ENCODE results near the gene BUB1B. TPM values are rescaled to one million over a fixed set of nuclear protein-coding genes. Genes with fewer than 3 reads are reported as not detected.

The BUB1B gene
- total RNA-seq, 6 experiments from 2014 or later, result 11.5 to 38.1 (median 29.6) TPM

DNA sequence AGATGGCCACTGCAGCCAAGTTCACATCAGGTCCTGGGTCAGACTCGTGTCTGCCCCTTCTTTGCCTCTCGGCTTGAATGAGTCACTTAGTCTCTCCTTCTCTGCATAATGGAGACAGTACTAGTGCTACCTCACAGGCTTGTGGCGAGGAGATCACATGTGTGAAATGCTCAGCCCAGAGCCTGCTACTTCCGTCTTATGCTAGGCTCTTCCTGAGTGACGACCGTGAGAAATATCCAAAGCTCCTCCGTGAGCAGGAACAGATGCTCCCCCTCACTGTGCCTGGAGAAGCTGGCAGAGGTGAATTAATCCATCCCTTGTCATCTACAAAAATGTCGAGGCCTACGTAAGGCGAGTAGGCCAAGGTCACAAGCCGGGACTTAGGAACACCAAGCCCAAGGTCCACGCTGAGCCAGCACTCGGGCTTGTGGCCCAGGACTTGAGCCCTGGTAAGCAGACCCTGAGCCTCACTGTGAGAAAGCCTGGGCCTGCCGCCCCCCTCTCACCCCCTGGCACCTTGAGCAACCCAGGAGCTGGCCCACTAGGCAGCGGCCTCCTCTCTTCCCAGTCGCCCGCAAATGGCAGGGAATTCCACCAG lies 95.9 kb downstream of the BUB1B start:
- H3K36me3 Mint-ChIP-seq (ENCODE audit: low read depth), result no peaks in the 10 kb centered on the region

DNA sequence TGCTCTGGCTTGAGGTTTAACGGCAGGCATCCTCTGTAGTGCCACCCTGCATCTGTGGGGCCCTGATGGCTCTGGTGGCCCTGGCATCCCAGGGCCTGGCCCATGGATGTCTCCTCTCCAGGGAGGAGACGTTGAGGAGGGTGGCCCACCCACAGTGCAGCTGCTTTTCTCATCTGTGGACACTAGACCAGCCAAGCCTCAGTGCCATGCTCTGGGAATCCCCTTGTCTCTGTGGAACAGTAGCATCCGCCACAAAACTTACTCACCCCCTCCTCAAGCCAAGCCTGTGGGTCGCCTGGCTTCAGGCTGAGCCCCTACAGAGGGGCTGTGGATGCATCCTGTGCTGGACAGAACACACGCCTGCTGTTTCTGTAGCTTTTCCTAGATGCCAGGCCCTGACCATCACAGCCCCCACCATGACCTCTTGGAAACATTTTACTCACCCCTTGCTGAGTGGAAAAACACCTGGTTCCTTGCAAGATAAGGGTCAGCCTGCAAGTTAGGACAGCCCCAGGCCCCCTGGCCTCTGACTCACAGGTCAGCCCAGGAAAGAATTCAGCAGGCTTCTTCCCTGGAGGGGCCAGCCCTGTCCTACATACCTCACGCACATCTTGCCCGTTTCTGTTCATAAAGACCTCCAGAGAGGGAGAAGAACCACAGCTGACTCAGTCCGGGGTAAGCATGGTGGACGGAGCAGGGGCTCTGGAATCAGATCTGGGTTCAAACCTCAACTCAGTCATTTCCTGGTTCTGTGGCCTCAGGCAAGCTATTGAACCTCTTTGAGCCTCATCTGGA lies 97.0 kb downstream of the BUB1B start:
- Mint-ChIP-seq H3K9me3 (no peaks in the 10 kb centered on the region), H3K4me3 (no peak overlapping the region), H3K27ac (no peak overlapping the region), H3K36me3 (ENCODE audit: low read depth) (no peaks in the 10 kb centered on the region), H3K27me3 (ENCODE audit: insufficient read depth) (peaks cover 24% of the 10 kb centered on the region), H3K4me1 (ENCODE audit: low read depth) (peaks cover 28% of the 10 kb centered on the region)
- TF ChIP-seq, protein P1, sequence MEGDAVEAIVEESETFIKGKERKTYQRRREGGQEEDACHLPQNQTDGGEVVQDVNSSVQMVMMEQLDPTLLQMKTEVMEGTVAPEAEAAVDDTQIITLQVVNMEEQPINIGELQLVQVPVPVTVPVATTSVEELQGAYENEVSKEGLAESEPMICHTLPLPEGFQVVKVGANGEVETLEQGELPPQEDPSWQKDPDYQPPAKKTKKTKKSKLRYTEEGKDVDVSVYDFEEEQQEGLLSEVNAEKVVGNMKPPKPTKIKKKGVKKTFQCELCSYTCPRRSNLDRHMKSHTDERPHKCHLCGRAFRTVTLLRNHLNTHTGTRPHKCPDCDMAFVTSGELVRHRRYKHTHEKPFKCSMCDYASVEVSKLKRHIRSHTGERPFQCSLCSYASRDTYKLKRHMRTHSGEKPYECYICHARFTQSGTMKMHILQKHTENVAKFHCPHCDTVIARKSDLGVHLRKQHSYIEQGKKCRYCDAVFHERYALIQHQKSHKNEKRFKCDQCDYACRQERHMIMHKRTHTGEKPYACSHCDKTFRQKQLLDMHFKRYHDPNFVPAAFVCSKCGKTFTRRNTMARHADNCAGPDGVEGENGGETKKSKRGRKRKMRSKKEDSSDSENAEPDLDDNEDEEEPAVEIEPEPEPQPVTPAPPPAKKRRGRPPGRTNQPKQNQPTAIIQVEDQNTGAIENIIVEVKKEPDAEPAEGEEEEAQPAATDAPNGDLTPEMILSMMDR (IDR thresholded peaks at IDR 0.05), result no peak
- peak; percentile 29 for DNase-seq

More for the DNA sequence above, 95.9 kb downstream of the BUB1B start:
- H3K27me3 Mint-ChIP-seq (ENCODE audit: insufficient read depth), result peaks cover 25% of the 10 kb centered on the region
- TF ChIP-seq, protein P1 (IDR thresholded peaks at IDR 0.05), result no peak
- DNase-seq, result no peak
- no peak overlapping the region for H3K4me3 Mint-ChIP-seq
- H3K4me1 Mint-ChIP-seq (ENCODE audit: low read depth), result peaks cover 23% of the 10 kb centered on the region
- no peak overlapping the region for H3K27ac Mint-ChIP-seq
- H3K9me3 Mint-ChIP-seq, result no peaks in the 10 kb centered on the region

DNA sequence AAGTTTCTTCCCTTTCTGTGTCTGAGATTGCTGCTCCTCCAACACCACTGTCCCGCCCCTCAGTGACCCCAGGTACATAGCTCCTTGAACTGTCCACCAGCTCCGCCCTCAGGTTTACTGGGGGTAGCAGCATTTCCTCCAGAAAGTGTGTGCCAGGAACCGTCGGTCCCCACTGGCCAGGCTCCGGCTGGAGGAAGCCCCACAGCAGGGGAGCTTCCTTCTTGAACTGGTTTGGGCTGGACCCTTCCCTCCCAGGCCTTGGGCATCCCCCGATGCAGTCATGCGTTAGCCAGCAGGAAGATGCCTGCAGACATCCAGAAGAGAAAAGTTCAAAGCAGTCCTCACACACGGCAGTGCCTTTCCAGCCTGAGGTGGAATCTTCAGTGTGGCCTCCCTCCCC lies 97.7 kb downstream of the BUB1B start:
- Mint-ChIP-seq H3K4me3 (no peak overlapping the region), H3K9me3 (no peaks in the 10 kb centered on the region), H3K27ac (no peak overlapping the region), H3K27me3 (ENCODE audit: insufficient read depth) (peaks cover 19% of the 10 kb centered on the region), H3K36me3 (ENCODE audit: low read depth) (no peaks in the 10 kb centered on the region), H3K4me1 (ENCODE audit: low read depth) (peaks cover 35% of the 10 kb centered on the region)
- no peak for DNase-seq
- TF ChIP-seq, protein P1 (IDR thresholded peaks at IDR 0.05), result no peak

DNA sequence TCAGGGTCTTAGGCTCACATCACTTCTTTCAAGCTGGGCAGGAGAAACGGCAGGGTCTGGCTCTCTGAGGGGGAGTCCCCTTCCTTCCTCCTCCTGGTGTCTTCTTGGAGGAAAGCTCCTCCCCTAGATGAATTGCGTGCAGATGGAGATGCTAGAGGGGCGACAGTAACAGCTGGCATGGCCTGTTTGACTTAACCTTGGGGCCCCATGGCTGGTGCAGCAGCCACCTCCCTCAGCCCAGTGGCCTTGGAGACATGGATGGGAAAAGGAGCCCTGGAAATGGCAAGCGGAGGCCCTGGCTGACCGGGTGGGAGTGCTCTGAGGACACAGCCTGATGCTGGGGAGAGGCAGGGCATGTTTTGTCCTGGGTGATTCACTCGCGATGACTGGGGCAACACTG lies 98.2 kb downstream of the BUB1B start:
- H3K36me3 Mint-ChIP-seq (ENCODE audit: low read depth), result no peaks in the 10 kb centered on the region
- DNase-seq, result no peak
- H3K4me3 Mint-ChIP-seq, result no peak overlapping the region
- H3K9me3 Mint-ChIP-seq, result no peaks in the 10 kb centered on the region
- H3K27me3 Mint-ChIP-seq (ENCODE audit: insufficient read depth), result peaks cover 14% of the 10 kb centered on the region
- TF ChIP-seq, protein P1 (IDR thresholded peaks at IDR 0.05), result no peak
- no peak overlapping the region for H3K27ac Mint-ChIP-seq
- peaks cover 37% of the 10 kb centered on the region for H3K4me1 Mint-ChIP-seq (ENCODE audit: low read depth)

DNA sequence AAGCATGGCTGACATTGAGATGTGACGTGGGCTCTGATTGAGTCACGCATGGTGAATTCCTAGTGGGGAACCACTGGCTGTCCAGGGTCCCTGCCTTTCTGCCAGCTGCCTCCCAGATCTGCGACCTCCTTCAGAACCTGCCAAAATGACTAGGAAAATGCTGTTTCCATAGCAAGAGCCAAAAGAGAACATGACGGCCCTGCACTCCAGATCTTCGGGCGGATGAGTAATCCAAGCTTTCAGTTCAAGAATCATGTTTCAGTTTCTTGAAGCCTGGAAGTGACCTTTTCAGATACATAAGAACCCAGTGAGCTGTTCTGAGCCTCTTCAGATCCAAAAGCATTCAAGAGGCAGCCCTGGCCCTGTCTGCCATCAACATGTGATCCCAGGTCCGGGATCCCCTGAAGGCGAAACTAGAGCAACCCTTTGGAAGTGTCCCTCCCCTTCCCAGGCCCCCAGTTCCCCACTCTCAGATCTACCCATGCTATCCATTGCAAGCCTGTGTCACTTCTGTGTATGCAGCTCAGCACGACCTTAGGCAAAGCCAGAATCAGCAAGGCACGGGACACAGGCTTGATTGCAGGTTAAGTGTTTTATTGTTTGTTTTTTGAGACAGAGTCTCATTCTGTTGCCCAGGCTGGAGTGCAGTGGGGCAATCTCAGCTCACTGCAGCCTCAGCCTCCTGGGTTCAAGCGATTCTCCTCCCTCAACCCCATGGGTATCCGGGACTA lies 102.3 kb downstream of the BUB1B start:
- Mint-ChIP-seq H3K4me1 (ENCODE audit: low read depth) (peaks cover 34% of the 10 kb centered on the region), H3K27ac (peak overlapping the region; percentile 75), H3K27me3 (ENCODE audit: insufficient read depth) (peaks cover 6% of the 10 kb centered on the region; the same call in 1 of the 2 replicates), H3K4me3 (peak overlapping the region; percentile 44), H3K9me3 (no peaks in the 10 kb centered on the region), H3K36me3 (ENCODE audit: low read depth) (no peaks in the 10 kb centered on the region)
- TF ChIP-seq, protein P1 (IDR thresholded peaks at IDR 0.05), result peak; percentile 29; the same call in 1 of the 2 replicates
- DNase-seq, result peak; percentile 50
